Left ventricle myocardium inferior (tissue), 1 donor: ENCODE results near the gene KLHL14. TPM values are rescaled to one million over a fixed set of nuclear protein-coding genes. Genes with fewer than 3 reads are reported as not detected.

ENCODE experiments used
- DNase-seq: peaks from one replicate; pipeline ENCODE4 v3.0.0-alpha.2; 2020
- H3K27ac ChIP-seq: fragments of 200-600 bp; replicated peaks from 2 replicates; pipeline ENCODE4 v1.8.0; 2021
- H3K27me3 ChIP-seq: fragments of 200-600 bp; 2 replicates; pipeline ENCODE4 v1.8.0; 2021; ENCODE audit warnings: low read depth
- H3K36me3 ChIP-seq: fragments of 200-600 bp; 2 replicates; pipeline ENCODE4 v1.8.0; 2021
- H3K4me1 ChIP-seq: fragments of 200-600 bp; 2 replicates; pipeline ENCODE4 v1.8.0; 2021
- H3K4me3 ChIP-seq: fragments of 200-600 bp; 2 replicates; pipeline ENCODE4 v1.8.0; 2021; ENCODE audit warnings: mild to moderate bottlenecking, moderate library complexity
- H3K9me3 ChIP-seq: fragments of 200-600 bp; replicated peaks from 2 replicates; pipeline ENCODE4 v1.8.0; 2021
- CTCF ChIP-seq: fragments of 200-600 bp; IDR thresholded peaks from 2 replicates; pipeline ENCODE4 v1.8.0; 2021; ENCODE audit warnings: antibody characterized with exemption, mild to moderate bottlenecking, borderline replicate concordance
- intact Hi-C: fragments of 100-400 bp; cut with micrococcal nuclease; formaldehyde crosslinking; loops from one replicate; pipeline ENCODE4 v1.11.0; 2022
- total RNA-seq: library from RNA; stranded (reverse); fragmentation: NEBNext Ultra II Directional; extraction: Animal tissue kit (Norgen Biotek cat#: 25700); gene quantifications from one replicate; pipeline ENCODE4 v1.2.1, GENCODE V29; 2021
- donor health status: DM: no; HTN: yes; CAD: no; lungs with severe emphysema.

KLHL14 gene
- total RNA-seq, 1 donor from 2014 or later: not detected

GRCh38 chr18:32805354-32805753, 32.5 kb upstream of the KLHL14 start:
- Histone ChIP-seq H3K4me3 (no peak overlapping the region), H3K27me3 (no peaks in the 10 kb centered on the region), H3K4me1 (no peaks in the 10 kb centered on the region), H3K27ac (no peak overlapping the region), H3K36me3 (no peaks in the 10 kb centered on the region), H3K9me3 (no peaks in the 10 kb centered on the region)
- intact Hi-C loops: no loop called here
- DNase-seq: no peak
- no peak for TF ChIP-seq CTCF

- H3K27me3 ChIP-seq: no peaks in the 10 kb centered on the region
- no peak for DNase-seq
- H3K36me3 ChIP-seq: no peaks in the 10 kb centered on the region
- no peaks in the 10 kb centered on the region for H3K4me1 ChIP-seq
- intact Hi-C loops: no loop called here
- no peak overlapping the region for H3K4me3 ChIP-seq
- no peaks in the 10 kb centered on the region for H3K9me3 ChIP-seq
- H3K27ac ChIP-seq: no peak overlapping the region
- no peak for TF ChIP-seq CTCF
These were observed 31.5 kb upstream of the KLHL14 start for GRCh38 chr18:32804134-32804888.

GRCh38 chr18:32803568-32803967, 30.7 kb upstream of the KLHL14 start:
- intact Hi-C loops: no loop called here
- no peaks in the 10 kb centered on the region for H3K36me3 ChIP-seq
- peaks cover 4% of the 10 kb centered on the region for H3K9me3 ChIP-seq
- H3K27ac ChIP-seq: no peak overlapping the region
- no peak for DNase-seq
- H3K27me3 ChIP-seq: no peaks in the 10 kb centered on the region
- no peaks in the 10 kb centered on the region for H3K4me1 ChIP-seq
- no peak for TF ChIP-seq CTCF
- no peak overlapping the region for H3K4me3 ChIP-seq

GRCh38 chr18:32802591-32803451, 30.0 kb upstream of the KLHL14 start:
- intact Hi-C loops: no loop called here
- TF ChIP-seq CTCF: no peak

GRCh38 chr18:32801228-32801627, 28.4 kb upstream of the KLHL14 start:
- H3K27ac ChIP-seq: no peak overlapping the region
- no peaks in the 10 kb centered on the region for H3K36me3 ChIP-seq
- no peak overlapping the region for H3K4me3 ChIP-seq
- no peak for TF ChIP-seq CTCF
- no peak for DNase-seq
- peaks cover 26% of the 10 kb centered on the region for H3K9me3 ChIP-seq
- intact Hi-C loops: no loop called here
- H3K27me3 ChIP-seq: no peaks in the 10 kb centered on the region
- no peaks in the 10 kb centered on the region for H3K4me1 ChIP-seq

More at GRCh38 chr18:32802591-32803451, 30.0 kb upstream of the KLHL14 start:
- H3K36me3 ChIP-seq: no peaks in the 10 kb centered on the region
- no peak overlapping the region for H3K4me3 ChIP-seq
- H3K9me3 ChIP-seq: peaks cover 12% of the 10 kb centered on the region
- H3K27ac ChIP-seq: no peak overlapping the region
- DNase-seq: no peak
- no peaks in the 10 kb centered on the region for H3K4me1 ChIP-seq
- H3K27me3 ChIP-seq: no peaks in the 10 kb centered on the region
